OCI-LY1 (cell line): ENCODE results near the gene NEMF.
"Not testable (repeated sequence)": the region's sequence is repeated elsewhere in the genome, so short reads cannot be mapped to it uniquely, and the experiment has no call there.

Experiments used
- H2AFZ ChIP-seq: fragments of 200-600 bp; sonication (generic), shearing (Covaris generic); 2 replicates; pipeline ENCODE4 v1.6.0; 2014; ENCODE audit warnings: antibody characterized with exemption, mild to moderate bottlenecking, low read length
- H3F3A ChIP-seq: fragments of 200-600 bp; sonication (generic), shearing (Covaris generic); 2 replicates; pipeline ENCODE4 v1.6.0; 2014; ENCODE audit warnings: mild to moderate bottlenecking, antibody characterized with exemption, low read length, moderate library complexity; ENCODE audit not compliant: insufficient read depth
- H3K27ac ChIP-seq: fragments of 200-600 bp; sonication (generic); 2 replicates; pipeline ENCODE4 v1.5.1; 2014; ENCODE audit warnings: low read length, mixed run types, mild to moderate bottlenecking, low read depth; ENCODE audit not compliant: poor library complexity, severe bottlenecking
- H3K27me3 ChIP-seq: fragments of 200-600 bp; sonication (generic); 2 replicates; pipeline ENCODE4 v1.6.0; 2014; ENCODE audit warnings: antibody characterized with exemption, mild to moderate bottlenecking, low read length, moderate library complexity; ENCODE audit not compliant: insufficient read depth
- H3K36me3 ChIP-seq: fragments of 200-600 bp; sonication (generic); 2 replicates; pipeline ENCODE4 v1.6.1; 2014; ENCODE audit warnings: mild to moderate bottlenecking, antibody characterized with exemption, low read length, moderate library complexity, mixed read lengths; ENCODE audit not compliant: insufficient read depth
- H3K4me1 ChIP-seq: fragments of 200-600 bp; sonication (generic); 2 replicates; pipeline ENCODE4 v1.5.1; 2014; ENCODE audit warnings: mild to moderate bottlenecking, low read length, moderate library complexity; ENCODE audit not compliant: insufficient read depth, severe bottlenecking
- H3K4me2 ChIP-seq: fragments of 200-600 bp; sonication (generic), shearing (Covaris generic); 2 replicates; pipeline ENCODE4 v1.6.1; 2014; ENCODE audit warnings: low read length
- H3K4me3 ChIP-seq: fragments of 200-600 bp; sonication (generic); 2 replicates; pipeline ENCODE4 v1.5.1; 2014; ENCODE audit warnings: low read length, low read depth, mild to moderate bottlenecking, mixed read lengths; ENCODE audit not compliant: poor library complexity, severe bottlenecking
- H3K79me2 ChIP-seq: fragments of 200-600 bp; shearing (Covaris generic); 2 replicates; pipeline ENCODE4 v1.6.1; 2016; ENCODE audit warnings: mixed run types, low read length, mixed read lengths; ENCODE audit not compliant: insufficient read depth
- H3K9ac ChIP-seq: fragments of 200-600 bp; sonication (generic), shearing (Covaris generic); 2 replicates; pipeline ENCODE4 v1.6.1; 2014; ENCODE audit warnings: mild to moderate bottlenecking, low read length, mixed read lengths
- H3K9me2 ChIP-seq: fragments of 200-600 bp; sonication (generic), shearing (Covaris generic); 2 replicates; pipeline ENCODE4 v1.6.1; 2014; ENCODE audit warnings: low read depth, mild to moderate bottlenecking, low read length, mixed read lengths
- H3K9me3 ChIP-seq: fragments of 200-600 bp; shearing (Covaris generic); 2 replicates; pipeline ENCODE4 v1.6.1; 2014; ENCODE audit warnings: low read length, mixed read lengths
- H4K20me1 ChIP-seq: fragments of 200-600 bp; sonication (generic), shearing (Covaris generic); 2 replicates; pipeline ENCODE4 v1.6.0; 2016; ENCODE audit warnings: mild to moderate bottlenecking, low read length; ENCODE audit not compliant: insufficient read depth
- CTCF ChIP-seq: fragments of 200-600 bp; sonication (generic), shearing (Covaris generic); IDR thresholded peaks from 2 replicates; pipeline ENCODE4 v1.5.1; 2017; ENCODE audit warnings: mild to moderate bottlenecking, antibody characterized with exemption, low read length, moderate library complexity, mixed read lengths
- EZH2 ChIP-seq: fragments of 200-600 bp; sonication (generic), shearing (Covaris generic); IDR thresholded peaks from 2 replicates; pipeline ENCODE4 v1.8.0; 2017; ENCODE audit warnings: borderline replicate concordance, mixed run types, mild to moderate bottlenecking, antibody characterized with exemption, low read length, moderate library complexity, mixed read lengths

The NEMF gene

GRCh38 chr14:49761839-49762551 lies 90.6 kb downstream of the NEMF start:
- H3K9ac ChIP-seq = no peak overlapping the region
- H3K27ac ChIP-seq = no peak overlapping the region
- H4K20me1 ChIP-seq = no peaks in the 10 kb centered on the region
- no peaks in the 10 kb centered on the region for H3K27me3 ChIP-seq
- no peak overlapping the region for H2AFZ ChIP-seq
- H3K36me3 ChIP-seq = no peaks in the 10 kb centered on the region
- H3K4me3 ChIP-seq = no peak overlapping the region
- TF ChIP-seq CTCF (no peak), EZH2 (no peak)
- H3K9me3 ChIP-seq = no peaks in the 10 kb centered on the region
- H3K4me2 ChIP-seq = no peak overlapping the region
- H3K4me1 ChIP-seq = peaks cover 3% of the 10 kb centered on the region
- no peaks in the 10 kb centered on the region for H3K9me2 ChIP-seq
- no peaks in the 10 kb centered on the region for H3F3A ChIP-seq
- H3K79me2 ChIP-seq = no peaks in the 10 kb centered on the region

GRCh38 chr14:49755378-49755777 lies 97.2 kb downstream of the NEMF start:
- TF ChIP-seq EZH2 = no peak
- no peak for TF ChIP-seq CTCF

DNA sequence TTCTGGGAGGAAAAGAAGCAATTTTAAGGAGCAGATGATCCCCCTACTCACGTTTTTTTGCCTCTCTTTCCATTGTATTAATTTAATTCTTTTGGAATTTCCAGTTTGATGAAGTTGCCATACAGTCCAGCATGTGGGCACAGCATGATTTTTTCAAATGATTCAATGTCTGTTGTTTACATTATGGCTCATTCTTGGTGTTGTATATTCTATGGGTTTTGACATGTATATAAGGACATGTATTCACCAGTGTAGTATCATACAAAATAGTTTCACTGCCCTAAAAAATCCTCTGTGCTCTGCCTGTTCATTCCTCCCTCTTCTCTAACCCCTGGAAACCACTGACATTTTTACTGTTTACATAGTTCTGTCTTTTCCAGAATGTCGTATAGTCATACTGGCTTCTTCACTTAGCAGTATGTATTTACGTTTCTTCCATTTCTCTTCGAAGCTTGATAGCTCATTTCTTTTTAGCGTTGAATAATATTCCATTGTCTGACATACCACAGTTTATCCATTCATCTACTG lies 98.0 kb downstream of the NEMF start:
- Histone ChIP-seq H3K4me2 (no peak overlapping the region), H3K4me3 (no peak overlapping the region), H3K4me1 (no peaks in the 10 kb centered on the region), H4K20me1 (no peaks in the 10 kb centered on the region), H3K27ac (no peak overlapping the region), H3K9me3 (no peaks in the 10 kb centered on the region), H3K79me2 (no peaks in the 10 kb centered on the region), H3K9me2 (no peaks in the 10 kb centered on the region), H3F3A (no peaks in the 10 kb centered on the region), H3K9ac (no peak overlapping the region), H3K27me3 (no peaks in the 10 kb centered on the region), H2AFZ (no peak overlapping the region), H3K36me3 (no peaks in the 10 kb centered on the region)
- TF ChIP-seq CTCF (no peak), EZH2 (no peak)

More at GRCh38 chr14:49755378-49755777, 97.2 kb downstream of the NEMF start:
- no peaks in the 10 kb centered on the region for H3K9me2 ChIP-seq
- H3K4me1 ChIP-seq = no peaks in the 10 kb centered on the region
- no peaks in the 10 kb centered on the region for H3K36me3 ChIP-seq
- no peak overlapping the region for H3K4me2 ChIP-seq
- H3K27ac ChIP-seq = no peak overlapping the region
- no peaks in the 10 kb centered on the region for H3K9me3 ChIP-seq
- no peak overlapping the region for H3K9ac ChIP-seq
- no peak overlapping the region for H2AFZ ChIP-seq
- H3K79me2 ChIP-seq = no peaks in the 10 kb centered on the region
- no peaks in the 10 kb centered on the region for H3F3A ChIP-seq
- no peak overlapping the region for H3K4me3 ChIP-seq
- no peaks in the 10 kb centered on the region for H3K27me3 ChIP-seq
- no peaks in the 10 kb centered on the region for H4K20me1 ChIP-seq

DNA sequence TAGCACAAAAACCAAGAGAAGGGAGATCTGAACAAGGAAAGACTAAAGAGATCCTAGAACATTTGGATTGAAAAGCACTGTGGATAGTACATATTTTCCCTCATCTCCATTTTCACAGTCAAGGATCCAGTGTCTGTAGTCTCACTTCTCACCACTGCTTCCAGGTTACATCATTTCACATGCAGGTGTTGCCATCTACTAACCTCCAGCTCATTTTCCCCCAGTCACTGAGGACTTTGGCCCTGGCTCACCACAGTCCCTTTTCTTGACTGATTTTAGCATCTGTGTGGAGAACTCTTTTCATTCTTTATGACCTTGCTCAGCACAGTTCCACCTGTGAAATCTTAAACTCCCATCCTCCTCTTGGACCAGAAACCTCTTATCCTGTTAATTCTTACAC lies 106.1 kb downstream of the NEMF start:
- not testable (repeated sequence) for H3K9me3 ChIP-seq, H3K36me3 ChIP-seq, H3K4me2 ChIP-seq, H4K20me1 ChIP-seq, H3K9ac ChIP-seq, H2AFZ ChIP-seq, H3K9me2 ChIP-seq, H3K79me2 ChIP-seq, H3K27me3 ChIP-seq, H3F3A ChIP-seq, H3K4me1 ChIP-seq, H3K27ac ChIP-seq, H3K4me3 ChIP-seq
